ENCODE measurements around the gene KDM8.

Gene KDM8

DNA sequence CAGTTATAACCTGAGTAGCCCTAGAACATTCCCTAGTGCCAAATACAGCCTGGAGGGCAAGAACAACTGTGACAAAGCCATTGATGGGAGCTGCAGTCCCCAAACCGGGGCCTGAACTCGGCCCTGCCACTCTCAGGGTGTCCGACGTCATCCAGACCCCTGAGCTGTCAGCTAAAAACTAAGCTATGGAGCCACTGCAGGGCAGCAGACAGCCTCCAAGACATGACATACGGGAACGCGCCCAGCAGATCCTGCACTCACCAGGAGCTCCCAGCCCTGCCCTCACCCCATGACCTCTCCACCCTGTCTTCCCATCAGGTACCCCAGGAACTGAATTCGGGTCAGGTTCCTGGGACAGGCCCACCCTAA lies 28.4 kb downstream of the KDM8 start:
- no peak for DNase-seq (ENCODE audit: low spot score)

DNA sequence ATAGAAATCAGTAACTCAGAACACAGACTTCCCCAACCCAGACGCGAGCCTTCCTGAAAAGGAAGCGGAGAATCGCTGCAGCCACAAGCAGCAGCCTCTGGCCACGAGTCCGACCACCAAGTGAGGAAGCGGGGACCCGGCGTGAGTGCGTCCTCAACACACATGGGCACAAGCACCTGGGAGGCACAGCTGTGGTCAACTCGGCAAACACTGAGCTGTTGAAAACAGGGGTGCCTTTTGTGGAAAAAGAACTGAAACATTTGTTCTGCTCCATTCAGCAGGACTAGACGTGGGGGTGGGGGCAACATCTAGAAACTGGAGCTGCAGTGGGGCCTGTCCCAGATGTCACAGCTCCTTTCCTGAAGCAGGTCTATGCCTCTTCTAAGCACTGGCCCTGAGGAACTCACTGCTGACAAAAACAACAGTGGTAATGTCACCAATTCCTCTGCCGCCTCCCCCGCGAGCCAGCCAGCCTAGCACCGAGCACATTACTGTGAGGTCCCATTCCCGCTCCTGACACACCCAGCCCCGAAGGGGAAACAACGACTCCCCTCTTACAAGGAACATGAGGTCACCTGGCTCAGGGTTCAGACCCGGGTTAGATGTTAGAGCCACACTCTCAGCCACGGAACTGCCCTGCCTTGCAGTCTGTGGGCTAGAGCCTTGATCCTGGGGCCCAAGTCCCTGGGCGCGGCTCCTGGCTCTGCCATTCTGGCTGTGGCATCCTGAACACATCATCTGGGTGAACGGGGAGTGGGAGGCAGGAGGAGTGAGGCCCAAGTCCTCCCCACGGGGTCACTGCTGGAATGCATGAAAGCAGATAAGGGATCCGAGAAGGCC lies 29.0 kb downstream of the KDM8 start:
- no peak for DNase-seq (ENCODE audit: low spot score)

DNA sequence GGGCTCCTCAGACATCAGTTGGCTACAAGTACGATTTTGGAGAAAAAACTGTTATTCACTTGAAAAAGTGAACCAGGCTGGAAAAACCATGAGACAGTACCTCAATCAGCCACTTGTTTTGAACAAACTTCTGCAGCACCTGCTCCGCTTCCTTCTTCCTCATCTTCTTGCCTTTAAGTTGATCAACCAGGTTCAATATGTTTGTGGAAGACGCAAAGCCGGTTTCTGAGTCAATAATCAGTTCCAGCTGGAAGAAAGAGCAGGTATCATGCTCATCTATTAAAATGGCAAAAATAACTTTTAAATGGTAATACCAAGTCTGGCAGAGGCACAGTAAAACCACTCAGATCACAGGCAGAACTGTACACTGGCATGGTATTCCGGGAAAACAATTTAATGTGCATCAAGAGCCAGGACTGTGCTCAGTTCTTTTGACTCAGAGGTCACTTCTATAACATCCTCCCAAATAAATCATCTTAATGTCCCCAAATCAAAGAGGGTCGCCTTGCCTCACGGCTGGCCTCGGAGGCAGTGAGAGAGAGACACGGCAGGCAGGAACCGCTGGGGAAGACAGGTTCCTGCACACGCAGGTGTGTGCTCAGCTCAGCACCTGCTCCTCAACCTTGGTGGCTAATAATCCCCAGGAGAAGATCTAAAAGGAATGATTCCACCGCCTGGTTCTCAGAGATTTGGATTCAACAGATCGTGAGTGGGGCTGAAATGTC lies 29.7 kb downstream of the KDM8 start:
- no peak for DNase-seq (ENCODE audit: low spot score)

DNA sequence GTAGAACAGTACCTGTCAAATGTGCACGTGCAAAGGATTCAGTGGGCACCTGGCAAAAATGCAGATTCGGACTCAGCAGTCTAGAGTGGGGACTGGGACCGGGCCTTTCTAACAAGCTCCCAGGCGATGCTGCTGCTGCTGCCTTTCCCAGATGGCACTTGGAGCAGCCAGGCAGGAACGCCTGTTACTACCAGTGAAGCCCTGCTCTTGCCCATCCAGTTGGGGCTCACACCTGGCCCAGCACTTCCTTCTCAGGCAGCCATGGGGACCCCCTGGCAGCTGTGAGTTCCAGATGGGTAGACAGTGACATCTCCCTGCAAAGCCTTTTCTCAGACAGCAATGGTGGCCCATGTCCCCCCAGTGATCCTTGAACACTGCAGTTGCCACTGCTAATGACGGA lies 30.4 kb downstream of the KDM8 start:
- DNase-seq (ENCODE audit: low spot score) = no peak

DNA sequence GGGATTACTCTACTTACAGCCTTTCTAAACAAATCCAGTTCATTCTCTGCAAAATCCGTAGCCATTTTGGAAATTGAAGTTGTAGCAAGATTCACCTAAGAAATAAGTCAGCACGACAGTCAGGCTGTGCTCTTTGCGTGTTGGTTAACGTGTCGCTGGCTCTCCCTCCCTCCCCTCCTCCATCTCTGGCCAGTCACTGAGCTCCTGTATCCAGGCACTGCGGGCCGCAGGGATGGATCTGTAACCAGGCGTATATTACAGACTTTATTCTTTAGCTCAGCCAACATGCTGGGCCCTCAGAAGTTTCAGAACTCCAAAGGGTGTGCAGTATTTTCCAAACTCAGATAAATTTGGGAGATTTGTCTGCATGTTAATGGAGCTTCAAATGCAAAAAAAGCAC lies 30.8 kb downstream of the KDM8 start:
- no peak for DNase-seq (ENCODE audit: low spot score)

DNA sequence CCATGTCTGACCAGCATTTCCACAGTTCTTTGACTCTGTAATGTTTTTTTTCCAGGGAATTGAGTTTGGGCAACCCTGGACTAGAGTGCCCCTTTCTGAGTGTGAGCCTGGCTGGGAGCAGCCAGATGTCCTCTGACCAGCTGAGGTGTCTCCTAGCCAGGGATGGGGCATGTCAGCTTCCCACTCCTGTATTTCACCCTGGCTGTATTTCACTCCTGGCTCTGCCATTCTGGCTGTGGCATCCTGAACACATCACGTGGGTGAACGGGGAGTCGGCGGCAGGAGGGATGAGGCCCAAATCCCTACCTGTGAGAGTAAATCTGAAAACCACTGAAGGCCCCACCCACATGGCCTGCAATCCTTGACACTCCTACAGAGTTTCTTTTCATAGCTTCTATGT lies 31.3 kb downstream of the KDM8 start:
- no peak for DNase-seq (ENCODE audit: low spot score)

DNA sequence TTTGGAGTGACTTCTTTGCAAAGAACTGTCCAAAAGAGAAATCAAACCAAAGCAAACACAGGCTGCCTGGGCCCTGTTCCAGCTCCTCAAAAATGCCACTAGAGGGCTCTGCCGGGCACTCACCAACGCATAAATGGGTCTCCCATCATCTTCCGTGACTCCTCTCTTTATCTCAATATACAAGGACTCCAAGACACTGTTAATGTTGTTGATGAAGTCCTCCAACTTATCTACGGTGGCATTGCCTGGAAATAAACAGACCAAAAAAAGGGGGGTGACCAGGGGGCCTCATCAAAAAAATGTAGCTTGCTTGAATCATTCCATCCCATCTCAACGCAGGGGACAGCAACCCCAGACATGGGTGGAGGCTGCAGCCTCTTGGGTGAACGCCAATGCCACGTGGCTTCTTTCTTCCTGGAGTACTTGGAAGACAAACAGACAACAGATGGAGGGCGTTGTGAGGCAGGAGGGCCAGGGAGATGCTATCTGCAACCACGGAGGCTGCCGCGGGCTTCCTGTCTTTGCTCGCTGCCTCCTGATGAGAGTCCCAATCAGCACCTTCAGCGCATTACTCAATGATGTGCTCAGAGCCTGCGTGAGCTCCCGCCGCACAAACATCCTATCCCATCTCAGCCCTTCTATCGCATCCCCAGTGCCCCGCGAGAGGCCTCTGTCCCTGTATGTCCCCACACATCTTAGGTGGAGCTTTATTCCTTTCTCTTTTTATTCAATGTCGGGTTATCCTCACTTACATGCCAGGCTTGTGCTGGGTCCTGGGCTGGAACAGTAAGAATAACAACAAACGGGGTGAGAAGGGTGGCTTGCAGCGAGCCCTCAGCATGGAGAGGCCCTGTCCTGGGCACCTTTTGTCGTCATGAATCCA lies 32.0 kb downstream of the KDM8 start:
- DNase-seq (ENCODE audit: low spot score) = peak; percentile 77

DNA sequence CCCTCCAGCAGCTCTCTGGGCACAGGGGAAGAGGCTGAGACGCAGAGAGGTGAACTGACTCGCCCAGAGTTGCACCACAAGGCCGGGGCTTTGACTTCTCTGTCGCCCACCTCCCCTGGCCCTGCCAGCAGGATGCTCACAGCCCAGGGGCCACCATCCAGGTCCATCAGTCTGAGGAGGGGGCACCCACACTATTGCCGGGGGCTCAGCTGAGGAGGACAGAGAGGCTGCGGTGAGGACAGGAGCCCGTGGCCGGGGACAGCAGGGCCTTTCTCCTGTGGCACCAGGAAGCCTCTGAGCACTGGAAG lies 32.6 kb downstream of the KDM8 start:
- no peak for DNase-seq (ENCODE audit: low spot score)

DNA sequence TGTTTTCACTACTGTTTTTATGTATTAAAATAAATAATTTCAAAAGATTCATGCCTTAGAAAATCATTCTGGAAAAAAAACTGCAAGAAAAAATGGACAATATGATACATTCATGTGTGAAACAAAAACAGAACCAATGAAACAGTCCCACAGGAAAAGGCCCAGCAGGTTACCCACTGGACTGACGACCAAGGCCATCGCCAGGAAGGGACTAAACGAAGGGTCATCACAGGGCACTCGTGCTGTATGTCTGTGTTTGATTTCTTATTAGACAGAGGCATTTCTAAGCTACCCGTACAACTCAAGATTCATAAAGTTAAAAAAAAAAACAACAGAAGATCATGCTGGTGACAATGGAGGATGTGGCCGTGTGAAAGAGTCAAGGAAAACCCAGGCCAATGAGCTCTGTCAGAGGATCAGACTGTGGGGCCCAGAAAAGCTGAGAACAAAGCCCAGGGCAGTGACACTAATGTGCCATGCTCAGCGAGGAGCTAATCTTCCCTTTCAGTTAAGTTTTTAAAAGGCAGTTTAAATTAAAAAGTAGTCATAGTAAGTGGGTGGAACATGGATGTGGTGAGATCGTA lies 33.4 kb downstream of the KDM8 start:
- no peak for DNase-seq (ENCODE audit: low spot score)

DNA sequence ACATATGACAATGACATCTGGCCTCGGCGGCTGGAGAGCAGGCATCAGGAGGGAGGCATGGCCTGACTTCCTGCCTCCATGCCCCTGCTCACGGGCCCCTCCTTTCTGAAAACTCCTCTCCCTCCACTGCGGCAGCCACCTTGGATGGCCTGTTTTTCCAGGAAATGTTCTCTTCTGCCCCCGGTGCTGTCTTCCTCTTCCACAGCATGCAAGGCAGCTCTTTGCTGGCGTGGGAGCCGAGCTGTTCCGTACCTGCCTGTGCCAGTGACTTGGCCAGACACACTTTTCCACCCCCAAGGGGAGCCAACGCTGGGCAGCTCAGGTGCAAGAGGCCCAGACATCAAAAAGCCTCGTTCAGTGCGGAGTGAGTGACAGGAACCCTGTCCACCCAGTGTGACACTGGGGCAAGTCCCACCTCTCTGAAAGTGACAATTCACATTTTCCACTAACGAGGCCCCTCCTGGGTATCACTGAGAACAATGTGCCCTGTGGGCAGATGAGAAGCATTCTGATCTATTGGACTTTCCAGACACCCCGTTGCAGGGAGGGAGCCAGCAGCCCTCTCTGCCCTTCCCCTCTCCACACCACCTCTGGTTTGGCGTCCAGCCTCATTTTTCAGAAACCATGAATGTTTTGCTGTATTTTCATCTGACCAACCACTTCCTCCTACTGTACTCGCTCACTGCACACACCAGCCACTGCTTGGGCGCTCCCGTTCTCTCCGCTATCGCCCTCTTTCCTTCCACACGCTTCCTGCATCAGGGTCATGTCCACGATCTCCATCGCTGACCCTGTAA lies 34.1 kb downstream of the KDM8 start:
- DNase-seq (ENCODE audit: low spot score) = no peak

DNA sequence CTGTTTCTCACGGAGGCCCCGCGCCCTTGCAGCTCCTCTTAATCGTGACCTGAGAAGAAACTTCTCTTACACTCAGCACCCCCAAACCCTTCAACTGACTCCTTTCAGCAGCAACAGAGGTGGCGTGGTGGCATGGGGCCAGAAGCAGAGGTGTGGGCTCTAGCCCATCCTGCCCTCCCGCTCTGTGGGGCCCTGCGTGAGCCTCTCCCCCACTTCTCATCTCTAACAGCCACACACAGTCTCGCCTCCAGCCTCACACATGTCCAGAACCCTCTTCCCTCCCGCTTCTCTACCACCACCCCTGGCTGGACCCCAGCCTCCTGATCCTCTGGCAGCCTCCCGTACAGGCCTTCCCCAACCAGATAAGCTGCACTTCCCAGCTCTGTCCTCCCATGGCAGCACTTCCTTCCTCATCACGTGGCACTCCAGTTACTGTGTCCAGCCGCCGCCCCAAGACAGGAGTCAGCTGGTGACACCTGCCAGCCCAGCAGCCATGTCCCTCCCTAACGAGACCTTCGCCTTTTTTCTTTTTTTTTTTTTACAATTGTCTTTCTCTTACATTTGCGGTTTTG lies 34.8 kb downstream of the KDM8 start:
- no peak for DNase-seq (ENCODE audit: low spot score)

DNA sequence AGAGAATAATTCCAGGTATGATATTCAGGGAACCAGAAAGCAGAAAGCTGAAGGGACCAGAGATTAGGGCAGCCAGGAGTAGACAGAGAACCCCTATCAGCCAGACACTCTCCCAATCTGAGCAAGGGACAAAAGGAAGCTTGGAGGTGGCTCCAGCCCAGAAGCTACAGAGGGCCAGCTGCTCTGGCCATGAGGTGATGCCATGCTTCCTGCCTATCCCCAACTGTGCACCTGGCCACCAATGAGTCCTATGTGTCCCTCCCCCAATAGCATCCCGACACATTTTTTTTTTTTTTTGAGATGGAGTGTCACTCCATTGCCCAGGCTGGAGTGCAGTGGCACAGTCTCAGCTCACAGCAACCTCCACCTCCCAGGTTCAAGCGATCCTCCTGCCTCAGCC lies 35.3 kb downstream of the KDM8 start:
- DNase-seq (ENCODE audit: low spot score) = no peak

DNA sequence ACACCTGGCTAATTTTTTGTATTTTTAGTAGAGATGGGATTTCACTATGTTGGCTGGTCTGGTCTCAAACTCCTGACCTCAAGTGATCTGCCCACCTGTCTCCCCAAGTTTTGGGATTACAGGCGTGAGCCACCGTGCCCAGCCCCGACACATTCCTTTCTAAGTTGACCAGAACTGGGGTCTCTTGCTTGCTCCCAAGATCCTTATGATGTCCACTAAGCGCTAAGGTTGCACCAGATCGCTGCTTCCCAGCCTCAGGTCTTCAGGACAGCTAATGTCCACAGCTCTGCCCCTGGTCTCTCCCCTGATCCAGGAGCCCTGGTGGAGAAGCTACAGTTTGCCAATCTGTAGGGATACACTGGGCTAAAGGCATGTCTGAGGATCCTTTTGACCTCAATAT lies 35.7 kb downstream of the KDM8 start:
- DNase-seq (ENCODE audit: low spot score) = no peak

DNA sequence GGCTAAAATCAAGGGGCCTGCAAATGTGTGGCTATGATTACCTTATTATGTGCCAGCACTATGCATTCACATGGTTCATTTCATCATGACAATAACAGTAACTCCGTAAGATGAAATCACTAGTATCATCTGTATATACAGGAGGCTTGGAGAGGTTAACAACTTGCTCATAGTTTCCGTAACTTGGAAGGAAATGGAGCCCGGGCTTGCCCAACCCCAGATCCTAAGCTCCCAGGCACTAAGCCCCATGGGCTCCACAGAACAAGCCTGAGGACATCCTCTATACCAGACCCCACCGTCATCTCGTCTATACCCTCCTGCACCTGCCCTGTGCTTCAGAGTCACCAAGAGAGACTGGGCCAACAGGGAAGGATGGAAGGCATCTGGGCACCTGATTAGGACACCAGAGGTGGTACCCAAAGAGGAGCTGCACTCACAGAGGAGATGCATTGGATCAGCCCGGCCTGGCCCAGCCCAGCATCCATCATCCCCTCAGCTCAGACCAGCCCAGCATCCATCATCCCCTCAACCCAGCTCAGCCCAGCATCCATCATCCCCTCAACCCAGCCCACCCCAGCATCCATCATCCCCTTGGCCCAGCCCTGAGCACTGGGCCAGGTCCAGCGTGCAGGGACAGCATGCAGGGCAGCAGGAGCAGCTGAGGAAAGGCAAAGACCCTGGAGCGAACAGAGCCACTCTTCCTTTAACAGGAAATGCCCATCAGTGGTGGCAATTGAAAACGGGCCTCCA lies 36.8 kb downstream of the KDM8 start:
- DNase-seq (ENCODE audit: low spot score) = no peak

DNA sequence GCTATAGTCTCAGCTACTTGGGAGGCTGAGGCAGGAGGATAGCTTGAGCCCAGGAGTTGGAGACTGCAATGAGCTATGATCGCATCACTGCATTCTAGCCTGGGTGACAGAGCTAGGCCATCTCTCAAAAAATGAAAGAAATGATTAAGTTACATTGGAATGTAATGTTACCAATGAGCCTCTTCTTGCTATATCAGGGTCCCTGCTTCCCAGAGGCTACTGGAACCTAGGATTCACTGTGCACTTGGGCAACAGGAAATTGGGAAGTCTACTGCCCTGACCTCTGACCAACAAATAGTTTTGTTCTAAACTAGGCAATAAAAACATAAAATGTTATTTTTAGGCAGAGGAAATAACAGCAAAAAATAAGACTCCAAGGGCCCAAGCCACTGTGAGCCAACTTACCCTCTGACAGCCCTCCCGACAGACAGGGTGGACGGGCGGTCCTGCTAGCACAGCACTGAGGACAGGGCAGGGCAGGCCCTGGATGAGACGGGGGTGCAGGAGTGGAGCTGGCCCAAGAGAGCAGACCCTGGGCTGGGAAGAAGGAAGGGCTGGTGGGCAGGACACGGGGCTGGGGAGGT lies 37.7 kb downstream of the KDM8 start:
- DNase-seq (ENCODE audit: low spot score) = no peak

DNA sequence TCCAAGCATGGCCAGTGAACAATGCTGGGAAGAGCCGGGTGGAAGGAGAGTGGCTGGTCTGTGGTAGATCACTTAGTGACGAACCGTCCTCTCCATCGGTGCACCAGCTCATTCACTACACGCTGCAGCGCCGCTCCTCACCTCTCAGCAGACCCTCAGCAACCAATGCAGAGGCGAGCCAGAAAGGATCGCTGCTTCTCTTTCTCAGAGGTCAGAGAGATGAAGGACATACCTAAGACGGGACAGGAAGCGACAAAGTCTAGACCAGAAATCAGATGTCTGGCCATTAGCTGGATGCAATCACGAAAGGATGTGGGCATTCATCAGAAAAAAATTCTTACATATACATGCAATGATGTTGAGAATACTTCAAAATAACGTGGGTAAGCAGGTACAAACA lies 38.3 kb downstream of the KDM8 start:
- no peak for DNase-seq (ENCODE audit: low spot score)

DNA sequence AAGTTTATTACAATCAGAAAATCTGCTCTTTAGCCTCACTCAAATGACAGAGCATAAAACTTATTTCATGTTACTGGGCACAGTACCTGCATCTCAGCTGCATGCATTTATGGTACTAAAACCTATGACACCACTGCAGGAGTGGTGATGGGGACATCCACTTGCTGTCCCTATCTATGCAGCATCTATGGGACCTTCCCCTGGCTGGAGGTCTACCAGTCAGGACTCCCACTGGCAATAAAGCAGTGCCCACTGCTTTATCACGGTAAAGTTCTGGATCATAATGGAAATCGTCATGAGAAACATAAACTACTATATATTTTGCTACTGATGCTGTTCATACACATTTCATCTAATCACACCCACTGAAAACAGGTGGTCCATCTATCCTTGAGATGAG lies 39.1 kb downstream of the KDM8 start:
- no peak for DNase-seq (ENCODE audit: low spot score)

DNA sequence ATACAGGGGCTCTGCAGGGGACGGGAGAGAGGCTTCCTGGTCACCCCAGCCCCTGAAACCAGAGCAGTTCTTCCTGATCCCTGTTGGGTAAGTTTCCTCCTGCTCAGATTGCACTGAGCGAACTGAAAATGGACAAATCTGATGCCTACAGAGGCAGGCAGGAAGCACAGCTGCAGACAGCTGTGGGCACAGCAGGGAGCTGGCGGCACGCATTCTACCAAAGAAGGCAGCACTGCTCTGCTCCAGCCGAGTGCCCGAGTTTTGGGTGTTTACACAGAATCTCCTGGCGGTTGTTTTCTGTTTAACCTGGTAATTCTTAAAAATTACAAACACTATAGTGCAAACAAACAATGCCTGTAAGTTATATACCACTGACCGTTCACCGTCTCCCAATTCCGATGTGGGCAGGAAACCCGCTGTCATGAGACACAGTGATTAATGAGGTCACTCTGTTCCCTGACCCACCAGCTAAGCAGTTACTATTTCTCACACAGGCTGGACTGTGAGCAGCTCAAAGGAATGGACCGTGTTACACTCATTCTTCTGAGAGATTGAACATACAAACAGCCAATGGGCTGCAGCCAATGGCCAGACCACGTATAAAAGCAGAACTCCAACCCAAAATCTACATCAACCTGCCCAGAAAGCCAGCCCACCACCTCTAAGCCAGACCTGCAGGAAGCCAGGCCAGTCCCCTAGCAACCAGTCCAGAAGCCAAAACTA lies 39.7 kb downstream of the KDM8 start:
- no peak for DNase-seq (ENCODE audit: low spot score)

DNA sequence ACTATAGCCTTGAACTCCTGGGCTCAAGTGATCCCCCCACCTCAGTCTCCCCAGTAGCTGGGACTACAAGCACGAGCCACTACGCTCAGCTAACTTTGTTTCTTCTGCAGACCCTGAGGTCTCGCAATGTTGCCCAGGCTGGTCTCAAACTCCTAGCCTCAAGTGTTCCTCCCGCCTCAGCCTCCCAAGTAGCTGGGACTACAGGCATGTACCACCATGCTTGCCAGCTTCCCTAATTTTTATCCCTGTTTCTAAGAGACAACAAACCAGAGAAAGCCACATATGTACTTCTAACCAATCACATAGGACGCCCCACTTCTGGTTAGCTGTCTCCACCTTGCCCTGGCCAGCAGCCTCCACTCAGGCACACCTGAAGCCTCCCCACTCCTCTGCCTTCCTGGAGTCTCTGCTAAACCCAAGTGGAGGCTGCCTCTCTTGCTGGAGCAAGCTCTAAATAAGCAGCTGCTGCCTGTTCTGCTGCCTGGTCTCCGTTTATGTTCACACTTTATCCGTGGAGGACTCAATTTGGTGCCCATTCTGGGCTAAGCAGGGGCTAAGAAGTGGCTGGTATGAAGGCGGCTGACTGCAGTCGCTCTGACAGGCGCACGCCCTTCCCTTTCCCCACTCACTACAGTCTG lies 40.5 kb downstream of the KDM8 start:
- DNase-seq (ENCODE audit: low spot score) = no peak
